ENCODE measurements around the gene IQSEC1. TPM values are rescaled to one million over a fixed set of nuclear protein-coding genes. Genes with fewer than 3 reads are reported as not detected.

IQSEC1 gene
- total and polyA plus RNA-seq, 8 donors, result 24.9 to 57.0 (median 34.2) TPM

DNA sequence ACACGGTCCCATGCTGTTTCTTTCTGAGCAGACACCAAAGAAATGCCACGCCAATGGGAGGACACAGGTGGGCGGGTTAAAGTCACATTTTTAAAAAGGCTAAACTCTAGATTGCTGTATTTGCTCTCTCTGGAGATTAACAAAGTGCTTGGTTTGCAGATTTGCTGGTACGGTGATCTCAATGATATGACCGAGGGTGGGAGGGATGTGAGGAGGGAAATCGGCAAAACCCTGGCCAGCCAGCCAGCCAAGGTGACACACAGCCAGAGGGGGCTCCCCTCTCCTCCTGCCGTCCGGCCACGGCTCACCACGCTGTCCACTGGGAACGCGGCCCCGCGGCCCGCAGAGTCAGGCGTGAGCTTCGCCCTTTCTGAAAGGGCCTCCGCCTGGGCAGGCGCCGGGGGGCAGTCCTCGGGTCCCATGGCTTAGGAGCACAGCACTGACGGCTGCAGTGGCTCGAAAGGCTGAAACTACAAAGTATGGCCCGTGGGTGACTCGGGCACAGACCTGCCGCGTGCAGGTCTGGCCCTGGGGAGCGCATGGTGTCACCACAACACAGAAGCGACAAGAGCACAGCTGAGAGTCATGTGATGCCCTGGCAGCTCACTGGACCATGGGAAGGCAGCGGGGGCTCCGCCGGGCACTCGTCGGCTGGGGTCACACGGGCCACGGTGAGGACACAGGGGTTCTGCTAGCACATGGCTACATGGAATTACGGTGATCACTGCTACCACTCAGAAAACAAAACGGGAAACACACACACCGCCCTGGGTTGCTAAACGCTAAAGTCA, 174.1 kb downstream of the IQSEC1 start:
- TF ChIP-seq, protein P1, sequence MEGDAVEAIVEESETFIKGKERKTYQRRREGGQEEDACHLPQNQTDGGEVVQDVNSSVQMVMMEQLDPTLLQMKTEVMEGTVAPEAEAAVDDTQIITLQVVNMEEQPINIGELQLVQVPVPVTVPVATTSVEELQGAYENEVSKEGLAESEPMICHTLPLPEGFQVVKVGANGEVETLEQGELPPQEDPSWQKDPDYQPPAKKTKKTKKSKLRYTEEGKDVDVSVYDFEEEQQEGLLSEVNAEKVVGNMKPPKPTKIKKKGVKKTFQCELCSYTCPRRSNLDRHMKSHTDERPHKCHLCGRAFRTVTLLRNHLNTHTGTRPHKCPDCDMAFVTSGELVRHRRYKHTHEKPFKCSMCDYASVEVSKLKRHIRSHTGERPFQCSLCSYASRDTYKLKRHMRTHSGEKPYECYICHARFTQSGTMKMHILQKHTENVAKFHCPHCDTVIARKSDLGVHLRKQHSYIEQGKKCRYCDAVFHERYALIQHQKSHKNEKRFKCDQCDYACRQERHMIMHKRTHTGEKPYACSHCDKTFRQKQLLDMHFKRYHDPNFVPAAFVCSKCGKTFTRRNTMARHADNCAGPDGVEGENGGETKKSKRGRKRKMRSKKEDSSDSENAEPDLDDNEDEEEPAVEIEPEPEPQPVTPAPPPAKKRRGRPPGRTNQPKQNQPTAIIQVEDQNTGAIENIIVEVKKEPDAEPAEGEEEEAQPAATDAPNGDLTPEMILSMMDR (IDR thresholded peaks at IDR 0.05), result no peak
- peaks cover 0 to 70% of the 10 kb centered on the region in 2 donors for H3K36me3 ChIP-seq
- no peak overlapping the region for H3K4me3 ChIP-seq
- H3K4me1 ChIP-seq, result peaks cover 0 to 15% of the 10 kb centered on the region in 2 donors
- ATAC-seq (no peak), DNase-seq (peak in 1 of 4 donors; percentile 72)
- intact Hi-C loops (cut with DNase I), result no loop called here
- no peak overlapping the region for H3K27ac ChIP-seq
- no peaks in the 10 kb centered on the region for H3K9me3 ChIP-seq
- H3K27me3 ChIP-seq, result no peaks in the 10 kb centered on the region

DNA sequence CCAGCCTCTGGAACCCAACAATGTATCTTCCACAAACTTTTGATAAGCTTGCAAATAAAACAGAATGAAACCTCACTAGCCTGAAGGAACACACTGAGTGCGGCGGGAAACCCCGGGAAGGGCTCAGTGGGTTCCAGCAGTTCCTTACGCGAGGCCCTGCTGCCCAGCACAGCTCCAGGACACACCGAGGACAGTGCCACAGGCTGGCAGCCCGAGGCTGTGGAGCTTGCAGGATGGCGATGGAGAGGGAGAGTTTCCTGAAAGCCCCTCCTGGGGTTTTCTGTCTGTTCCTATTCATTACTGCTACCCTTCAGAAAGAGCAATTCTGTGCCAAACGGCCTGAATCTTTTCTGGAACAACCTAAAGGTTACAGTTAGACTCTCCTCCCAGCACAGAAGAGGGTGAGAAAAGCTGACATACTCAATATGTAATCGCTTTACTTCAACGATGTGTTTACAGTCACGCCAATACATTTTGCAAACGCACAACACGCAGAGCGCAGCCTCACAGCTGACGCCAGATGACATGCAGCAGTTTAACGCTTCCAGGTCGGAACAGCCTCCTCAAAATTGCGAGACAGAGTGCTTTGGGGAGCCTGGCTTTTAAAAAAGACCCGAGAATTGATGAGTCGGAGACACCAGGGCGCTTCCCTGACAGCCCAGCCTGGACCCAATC, 174.8 kb downstream of the IQSEC1 start:
- no peaks in the 10 kb centered on the region for H3K27me3 ChIP-seq
- ATAC-seq (no peak), DNase-seq (peak in 2 of 4 donors; percentile 39 to 53)
- H3K27ac ChIP-seq, result no peak overlapping the region
- no peak overlapping the region for H3K4me3 ChIP-seq
- intact Hi-C loops (cut with DNase I), result no loop called here
- H3K4me1 ChIP-seq, result peaks cover 0 to 15% of the 10 kb centered on the region in 2 donors
- TF ChIP-seq, protein P1 (IDR thresholded peaks at IDR 0.05), result no peak
- H3K36me3 ChIP-seq, result peaks cover 0 to 62% of the 10 kb centered on the region in 2 donors
- no peaks in the 10 kb centered on the region for H3K9me3 ChIP-seq

DNA sequence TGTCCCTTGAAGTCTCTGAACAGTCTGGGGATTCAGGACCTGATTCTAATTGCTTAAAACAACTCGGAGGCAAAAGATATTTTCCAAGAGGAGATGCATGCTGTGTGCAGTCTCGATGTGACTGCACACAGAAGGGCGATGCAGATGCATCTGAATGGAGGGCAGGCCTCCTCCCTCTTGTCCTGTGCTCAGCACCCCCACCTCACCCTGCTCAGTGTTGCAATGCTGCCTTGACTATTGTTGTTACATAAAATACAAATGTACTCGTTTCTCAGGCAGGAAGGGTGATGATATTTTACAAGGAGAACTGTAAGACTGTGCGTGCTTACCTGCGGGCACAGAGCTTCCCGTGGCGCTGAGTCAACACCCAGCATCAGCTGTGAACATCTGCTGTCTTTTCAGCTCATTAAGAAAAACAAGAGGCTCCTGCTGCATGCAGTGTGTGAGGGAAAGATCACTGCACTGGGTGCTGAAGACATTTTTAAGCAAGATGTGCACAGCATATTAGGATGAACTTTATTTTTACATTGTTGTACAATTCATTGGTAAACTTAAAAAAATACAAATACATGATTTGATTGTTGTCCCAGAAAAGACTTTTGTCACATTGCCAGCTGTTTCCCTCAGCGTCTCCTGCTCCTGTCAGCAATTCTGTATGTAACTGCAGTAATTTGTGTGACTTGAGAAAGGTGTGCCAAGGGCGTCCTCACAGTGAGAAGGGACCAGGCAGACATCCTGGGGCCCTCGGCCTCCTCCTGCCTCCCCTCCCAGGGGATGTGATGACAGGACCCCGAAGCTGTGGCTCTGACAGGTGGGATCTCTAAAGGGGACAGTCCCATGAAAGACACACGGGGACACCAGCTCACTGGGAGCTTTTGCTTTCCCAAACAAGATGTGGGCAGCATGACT, 175.6 kb downstream of the IQSEC1 start:
- TF ChIP-seq, protein P1 (IDR thresholded peaks at IDR 0.05), result no peak
- Histone ChIP-seq H3K9me3 (no peaks in the 10 kb centered on the region), H3K27ac (no peak overlapping the region), H3K36me3 (peaks cover 0 to 54% of the 10 kb centered on the region in 2 donors), H3K4me3 (no peak overlapping the region), H3K27me3 (no peaks in the 10 kb centered on the region), H3K4me1 (peaks cover 0 to 15% of the 10 kb centered on the region in 2 donors)
- ATAC-seq (no peak), DNase-seq (peak in 1 of 4 donors; percentile 31)
- intact Hi-C loops (cut with DNase I), result no loop called here

DNA sequence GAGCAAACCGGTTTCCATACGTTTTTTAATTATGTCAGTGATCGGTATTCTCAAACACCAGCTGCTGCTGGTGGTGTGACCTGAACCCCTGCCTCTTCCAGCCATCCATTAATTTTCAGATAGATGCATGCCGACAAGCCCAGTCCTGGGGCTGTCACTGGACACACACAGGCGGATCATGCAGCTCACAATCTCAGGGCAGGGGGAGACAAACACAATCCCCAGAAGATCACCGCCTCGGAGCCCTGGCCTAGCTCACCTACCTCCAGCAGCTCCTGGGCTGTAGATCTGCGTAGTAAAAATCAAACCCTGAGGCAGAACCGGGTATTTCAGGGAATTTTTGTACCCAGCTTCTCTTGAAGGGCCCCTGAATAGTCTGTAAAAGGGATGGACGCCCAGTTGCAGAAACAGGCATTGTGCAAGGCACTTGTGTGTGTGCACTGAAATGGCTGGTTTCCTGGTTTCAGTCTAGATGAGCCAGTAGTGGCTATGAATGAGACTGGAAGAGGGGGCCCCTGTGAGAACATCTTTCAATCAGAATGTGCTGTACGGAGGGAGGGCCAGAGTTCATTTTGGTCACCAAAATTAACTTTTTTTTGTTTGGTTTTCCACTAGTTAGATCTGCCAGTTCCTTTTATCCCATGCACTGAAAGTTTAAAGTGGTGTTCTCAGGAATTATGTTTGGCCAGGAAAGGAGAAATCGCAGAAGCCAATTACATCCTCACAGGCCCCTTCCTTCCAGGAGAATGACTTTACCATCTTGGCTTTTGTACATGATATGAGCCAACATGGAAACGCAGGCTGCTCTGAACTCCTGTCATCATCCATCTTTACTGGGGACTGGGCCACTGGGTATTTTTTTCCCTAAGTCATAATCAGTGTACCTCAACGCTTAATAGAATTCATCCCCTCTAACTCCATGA, 176.9 kb downstream of the IQSEC1 start:
- no peaks in the 10 kb centered on the region for H3K9me3 ChIP-seq
- DNase-seq (no peak), ATAC-seq (peak; percentile 24)
- TF ChIP-seq, protein P1 (IDR thresholded peaks at IDR 0.05), result no peak
- H3K4me3 ChIP-seq, result no peak overlapping the region
- peaks cover 0 to 41% of the 10 kb centered on the region in 2 donors for H3K36me3 ChIP-seq
- H3K27me3 ChIP-seq, result no peaks in the 10 kb centered on the region
- H3K4me1 ChIP-seq, result peaks cover 0 to 19% of the 10 kb centered on the region in 2 donors
- intact Hi-C loops (cut with DNase I), result no loop called here
- no peak overlapping the region for H3K27ac ChIP-seq
